ENCODE measurements around the gene MZT2B.
"Not testable (repeated sequence)": the region's sequence is repeated elsewhere in the genome, so short reads cannot be mapped to it uniquely, and the experiment has no call there.

- TF ChIP-seq, protein P1, sequence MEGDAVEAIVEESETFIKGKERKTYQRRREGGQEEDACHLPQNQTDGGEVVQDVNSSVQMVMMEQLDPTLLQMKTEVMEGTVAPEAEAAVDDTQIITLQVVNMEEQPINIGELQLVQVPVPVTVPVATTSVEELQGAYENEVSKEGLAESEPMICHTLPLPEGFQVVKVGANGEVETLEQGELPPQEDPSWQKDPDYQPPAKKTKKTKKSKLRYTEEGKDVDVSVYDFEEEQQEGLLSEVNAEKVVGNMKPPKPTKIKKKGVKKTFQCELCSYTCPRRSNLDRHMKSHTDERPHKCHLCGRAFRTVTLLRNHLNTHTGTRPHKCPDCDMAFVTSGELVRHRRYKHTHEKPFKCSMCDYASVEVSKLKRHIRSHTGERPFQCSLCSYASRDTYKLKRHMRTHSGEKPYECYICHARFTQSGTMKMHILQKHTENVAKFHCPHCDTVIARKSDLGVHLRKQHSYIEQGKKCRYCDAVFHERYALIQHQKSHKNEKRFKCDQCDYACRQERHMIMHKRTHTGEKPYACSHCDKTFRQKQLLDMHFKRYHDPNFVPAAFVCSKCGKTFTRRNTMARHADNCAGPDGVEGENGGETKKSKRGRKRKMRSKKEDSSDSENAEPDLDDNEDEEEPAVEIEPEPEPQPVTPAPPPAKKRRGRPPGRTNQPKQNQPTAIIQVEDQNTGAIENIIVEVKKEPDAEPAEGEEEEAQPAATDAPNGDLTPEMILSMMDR (conservative IDR thresholded peaks at IDR 0.05; ENCODE audit: low read length), result not testable (repeated sequence)
- TF ChIP-seq EZH2phosphoT487 (IDR thresholded peaks at IDR 0.05; ENCODE audit: borderline replicate concordance, low read depth, low read length), result not testable (repeated sequence)
Measured at GRCh38 chr2:130230907-130231306, 48.8 kb downstream of the MZT2B start.
